Measurements from ENCODE around the gene SORBS1. TPM values are rescaled to one million over a fixed set of nuclear protein-coding genes. Genes with fewer than 3 reads are reported as not detected.

The SORBS1 gene
- total and polyA plus RNA-seq, 4 experiments from 2014 or later = 0.67 to 0.93 (median 0.75) TPM; not detected in 1

GRCh38 chr10:95303950-95304349 lies 257.2 kb downstream of the SORBS1 start:
- no peaks in the 10 kb centered on the region for H3K4me1 Mint-ChIP-seq
- H3K4me1 ChIP-seq (ENCODE audit: insufficient read depth, low read length) = no peaks in the 10 kb centered on the region
- H3K27ac ChIP-seq (ENCODE audit: low read depth, low read length) = no peak overlapping the region
- intact Hi-C loops (cut with micrococcal nuclease) = no loop called here
- H3K4me3 Mint-ChIP-seq = no peak overlapping the region
- no peak overlapping the region for H3K4me3 ChIP-seq (ENCODE audit: low read length in 2 of 2)
- no peaks in the 10 kb centered on the region for H3K9me3 ChIP-seq (ENCODE audit: control insufficient read depth in 1 of 2, low read length in 2 of 2)
- no peaks in the 10 kb centered on the region for H3K36me3 Mint-ChIP-seq
- no peaks in the 10 kb centered on the region for H3K27me3 ChIP-seq (ENCODE audit: insufficient read depth, low read length)
- no peak overlapping the region for H3K27ac Mint-ChIP-seq
- ChIA-PET POLR2A (ENCODE audit: partially characterized antibody) (no interaction called here), CTCF (ENCODE audit: partially characterized antibody) (no interaction called here)
- DNase-seq = no peak
- H3K9me3 Mint-ChIP-seq = no peaks in the 10 kb centered on the region
- no peaks in the 10 kb centered on the region for H3K36me3 ChIP-seq (ENCODE audit: insufficient read depth, low read length)
- H3K27me3 Mint-ChIP-seq = peaks cover 2 to 6% of the 10 kb centered on the region in 2 donors

- H3K27me3 Mint-ChIP-seq = peaks cover 2 to 6% of the 10 kb centered on the region in 2 donors
- ChIA-PET CTCF (ENCODE audit: partially characterized antibody) (no interaction called here), POLR2A (ENCODE audit: partially characterized antibody) (no interaction called here)
- H3K9me3 Mint-ChIP-seq = no peaks in the 10 kb centered on the region
- no peak overlapping the region for H3K27ac Mint-ChIP-seq
- no peaks in the 10 kb centered on the region for H3K36me3 Mint-ChIP-seq
- H3K4me3 ChIP-seq (ENCODE audit: low read length in 2 of 2) = no peak overlapping the region
- H3K27me3 ChIP-seq (ENCODE audit: insufficient read depth, low read length) = no peaks in the 10 kb centered on the region
- no peaks in the 10 kb centered on the region for H3K4me1 ChIP-seq (ENCODE audit: insufficient read depth, low read length)
- no peaks in the 10 kb centered on the region for H3K9me3 ChIP-seq (ENCODE audit: control insufficient read depth in 1 of 2, low read length in 2 of 2)
- intact Hi-C loops (cut with micrococcal nuclease) = no loop called here
- no peaks in the 10 kb centered on the region for H3K36me3 ChIP-seq (ENCODE audit: insufficient read depth, low read length)
- no peak overlapping the region for H3K4me3 Mint-ChIP-seq
- DNase-seq = no peak
- H3K27ac ChIP-seq (ENCODE audit: low read depth, low read length) = no peak overlapping the region
- H3K4me1 Mint-ChIP-seq = no peaks in the 10 kb centered on the region
These were observed 257.6 kb downstream of the SORBS1 start for GRCh38 chr10:95303535-95303934.

GRCh38 chr10:95300022-95300539 lies 261.1 kb downstream of the SORBS1 start:
- DNase-seq = no peak
- no peak overlapping the region for H3K27ac ChIP-seq (ENCODE audit: low read depth, low read length)
- no peak overlapping the region for H3K4me3 ChIP-seq (ENCODE audit: low read length in 2 of 2)
- H3K36me3 ChIP-seq (ENCODE audit: insufficient read depth, low read length) = no peaks in the 10 kb centered on the region
- H3K27ac Mint-ChIP-seq = no peak overlapping the region
- no peaks in the 10 kb centered on the region for H3K9me3 ChIP-seq (ENCODE audit: control insufficient read depth in 1 of 2, low read length in 2 of 2)
- CTCF ChIA-PET (ENCODE audit: partially characterized antibody) = no interaction called here
- intact Hi-C loops (cut with micrococcal nuclease) = no loop called here
- H3K9me3 Mint-ChIP-seq = no peaks in the 10 kb centered on the region
- H3K4me1 ChIP-seq (ENCODE audit: insufficient read depth, low read length) = peaks cover 7% of the 10 kb centered on the region
- H3K27me3 Mint-ChIP-seq = no peaks in the 10 kb centered on the region
- POLR2A ChIA-PET (ENCODE audit: partially characterized antibody) = no interaction called here
- peaks cover under 1 to 7% (median 4%) of the 10 kb centered on the region in 4 donors for H3K4me1 Mint-ChIP-seq
- no peaks in the 10 kb centered on the region for H3K36me3 Mint-ChIP-seq
- no peak overlapping the region for H3K4me3 Mint-ChIP-seq
- H3K27me3 ChIP-seq (ENCODE audit: insufficient read depth, low read length) = no peaks in the 10 kb centered on the region

GRCh38 chr10:95297402-95297801 lies 263.8 kb downstream of the SORBS1 start:
- peaks cover 3 to 13% (median 10%) of the 10 kb centered on the region in 4 donors for H3K4me1 Mint-ChIP-seq
- ChIA-PET POLR2A (ENCODE audit: partially characterized antibody) (no interaction called here), CTCF (ENCODE audit: partially characterized antibody) (no interaction called here)
- H3K27me3 ChIP-seq (ENCODE audit: insufficient read depth, low read length) = no peaks in the 10 kb centered on the region
- H3K9me3 Mint-ChIP-seq = no peaks in the 10 kb centered on the region
- H3K36me3 Mint-ChIP-seq = no peaks in the 10 kb centered on the region
- H3K9me3 ChIP-seq (ENCODE audit: control insufficient read depth in 1 of 2, low read length in 2 of 2) = no peaks in the 10 kb centered on the region
- H3K27me3 Mint-ChIP-seq = peaks cover 0 to 7% of the 10 kb centered on the region in 2 donors
- peaks cover 14% of the 10 kb centered on the region for H3K4me1 ChIP-seq (ENCODE audit: insufficient read depth, low read length)
- intact Hi-C loops (cut with micrococcal nuclease) = no loop called here
- H3K27ac ChIP-seq (ENCODE audit: low read depth, low read length) = no peak overlapping the region
- no peak overlapping the region for H3K4me3 Mint-ChIP-seq
- H3K36me3 ChIP-seq (ENCODE audit: insufficient read depth, low read length) = no peaks in the 10 kb centered on the region
- H3K4me3 ChIP-seq (ENCODE audit: low read length in 2 of 2) = no peak overlapping the region
- no peak overlapping the region for H3K27ac Mint-ChIP-seq
- DNase-seq = no peak

GRCh38 chr10:95296764-95297163 lies 264.4 kb downstream of the SORBS1 start:
- no peaks in the 10 kb centered on the region for H3K27me3 ChIP-seq (ENCODE audit: insufficient read depth, low read length)
- intact Hi-C loops (cut with micrococcal nuclease) = no loop called here
- no peak overlapping the region for H3K27ac ChIP-seq (ENCODE audit: low read depth, low read length)
- no peaks in the 10 kb centered on the region for H3K36me3 Mint-ChIP-seq
- ChIA-PET CTCF (ENCODE audit: partially characterized antibody) (no interaction called here), POLR2A (ENCODE audit: partially characterized antibody) (no interaction called here)
- no peaks in the 10 kb centered on the region for H3K9me3 Mint-ChIP-seq
- H3K4me1 Mint-ChIP-seq = peaks cover 4 to 15% (median 12%) of the 10 kb centered on the region in 4 donors
- H3K27ac Mint-ChIP-seq = no peak overlapping the region
- DNase-seq = no peak
- peaks cover 14% of the 10 kb centered on the region for H3K4me1 ChIP-seq (ENCODE audit: insufficient read depth, low read length)
- peaks cover 2 to 12% of the 10 kb centered on the region in 2 donors for H3K27me3 Mint-ChIP-seq
- no peaks in the 10 kb centered on the region for H3K36me3 ChIP-seq (ENCODE audit: insufficient read depth, low read length)
- no peak overlapping the region for H3K4me3 ChIP-seq (ENCODE audit: low read length in 2 of 2)
- H3K9me3 ChIP-seq (ENCODE audit: control insufficient read depth in 1 of 2, low read length in 2 of 2) = no peaks in the 10 kb centered on the region
- no peak overlapping the region for H3K4me3 Mint-ChIP-seq

GRCh38 chr10:95295031-95295755 lies 266.0 kb downstream of the SORBS1 start:
- CTCF ChIA-PET (ENCODE audit: partially characterized antibody) = no interaction called here
- no peaks in the 10 kb centered on the region for H3K9me3 Mint-ChIP-seq
- POLR2A ChIA-PET (ENCODE audit: partially characterized antibody) = no interaction called here
- Histone ChIP-seq H3K4me1 (ENCODE audit: insufficient read depth, low read length) (peaks cover 18% of the 10 kb centered on the region), H3K4me3 (ENCODE audit: low read length in 2 of 2) (peak overlapping the region; percentile 5 to 40), H3K27ac (ENCODE audit: low read depth, low read length) (no peak overlapping the region), H3K9me3 (ENCODE audit: control insufficient read depth in 1 of 2, low read length in 2 of 2) (no peaks in the 10 kb centered on the region), H3K27me3 (ENCODE audit: insufficient read depth, low read length) (peaks cover 1% of the 10 kb centered on the region), H3K36me3 (ENCODE audit: insufficient read depth, low read length) (no peaks in the 10 kb centered on the region)
- intact Hi-C loops (cut with micrococcal nuclease) = no loop called here
- H3K27ac Mint-ChIP-seq = peak overlapping the region in 2 of 7 donors; percentile 52 to 69
- peak overlapping the region; percentile 46 to 80 (median 70) for H3K4me3 Mint-ChIP-seq
- peaks cover 9 to 21% (median 17%) of the 10 kb centered on the region in 4 donors for H3K4me1 Mint-ChIP-seq
- peak in 4 of 5 donors; percentile 0 to 41 (median 28) for DNase-seq
- H3K36me3 Mint-ChIP-seq = no peaks in the 10 kb centered on the region
- H3K27me3 Mint-ChIP-seq = peaks cover 8 to 18% of the 10 kb centered on the region in 2 donors

GRCh38 chr10:95293631-95294030 lies 267.5 kb downstream of the SORBS1 start:
- H3K9me3 ChIP-seq (ENCODE audit: control insufficient read depth in 1 of 2, low read length in 2 of 2) = no peaks in the 10 kb centered on the region
- H3K36me3 ChIP-seq (ENCODE audit: insufficient read depth, low read length) = no peaks in the 10 kb centered on the region
- H3K4me3 ChIP-seq (ENCODE audit: low read length in 2 of 2) = no peak overlapping the region
- H3K27ac Mint-ChIP-seq = no peak overlapping the region
- peaks cover 10% of the 10 kb centered on the region for H3K27me3 ChIP-seq (ENCODE audit: insufficient read depth, low read length)
- intact Hi-C loops (cut with micrococcal nuclease) = no loop called here
- no peaks in the 10 kb centered on the region for H3K36me3 Mint-ChIP-seq
- H3K9me3 Mint-ChIP-seq = no peaks in the 10 kb centered on the region
- no peak overlapping the region for H3K27ac ChIP-seq (ENCODE audit: low read depth, low read length)
- ChIA-PET CTCF (ENCODE audit: partially characterized antibody) (no interaction called here), POLR2A (ENCODE audit: partially characterized antibody) (no interaction called here)
- H3K27me3 Mint-ChIP-seq = peaks cover 18 to 25% of the 10 kb centered on the region in 2 donors
- peaks cover 12 to 30% (median 23%) of the 10 kb centered on the region in 4 donors for H3K4me1 Mint-ChIP-seq
- H3K4me3 Mint-ChIP-seq = peak overlapping the region in 2 of 8 donors; percentile 4 to 17
- H3K4me1 ChIP-seq (ENCODE audit: insufficient read depth, low read length) = peaks cover 18% of the 10 kb centered on the region
- DNase-seq = no peak

Measured in CD4-positive, alpha-beta memory T cell (primary cell).